ENCODE measurements around the gene MAMDC4.

- TF ChIP-seq CTCF (IDR thresholded peaks at IDR 0.05) (no peak), POLR2A (IDR thresholded peaks at IDR 0.05) (no peak)
These were observed 24.3 kb downstream of the MAMDC4 start for GRCh38 chr9:136876476-136876875.

Data from body of pancreas (tissue), 4 donors.